Mesothelial cell of epicardium (in vitro differentiated cells): ENCODE measurements around the gene FN3KRP. TPM values are rescaled to one million over a fixed set of nuclear protein-coding genes. Genes with fewer than 3 reads are reported as not detected.

Source experiments
- DNase-seq, 2 experiments: peaks; one replicate each; pipeline ENCODE4 v3.0.0; 2021; ENCODE audit warnings: low spot score in 2 of 2; ENCODE audit not compliant: unreplicated experiment in 2 of 2
- H3K27ac Mint-ChIP-seq: 2 replicates; pipeline ENCODE4 v1.8.0; 2021; ENCODE audit warnings: mixed read lengths
- H3K27me3 Mint-ChIP-seq: 2 replicates; pipeline ENCODE4 v1.8.0; 2021; ENCODE audit warnings: low read depth, mixed read lengths
- H3K36me3 Mint-ChIP-seq: 2 replicates; pipeline ENCODE4 v1.8.0; 2021; ENCODE audit warnings: mixed read lengths
- H3K4me1 Mint-ChIP-seq: 2 replicates; pipeline ENCODE4 v1.8.0; 2021; ENCODE audit warnings: mixed read lengths
- H3K4me3 Mint-ChIP-seq: 2 replicates; pipeline ENCODE4 v1.8.0; 2021; ENCODE audit warnings: mild to moderate bottlenecking, moderate library complexity, mixed read lengths
- H3K9me3 Mint-ChIP-seq: 2 replicates; pipeline ENCODE4 v1.8.0; 2021; ENCODE audit warnings: mixed read lengths
- total RNA-seq: library from RNA; stranded (reverse); gene quantifications from 3 replicates; pipeline ENCODE4 v1.2.1, GENCODE V29; 2021
- TF ChIP-seq, protein P1 (sequence below): fragments of 200-600 bp; sonication (generic); IDR thresholded peaks from one replicate; pipeline ENCODE4 v1.5.0; 2021; ENCODE audit warnings: antibody characterized with exemption; ENCODE audit not compliant: unreplicated experiment

Gene FN3KRP
- total RNA-seq, 1 donor from 2014 or later, result 30.3 TPM

DNA sequence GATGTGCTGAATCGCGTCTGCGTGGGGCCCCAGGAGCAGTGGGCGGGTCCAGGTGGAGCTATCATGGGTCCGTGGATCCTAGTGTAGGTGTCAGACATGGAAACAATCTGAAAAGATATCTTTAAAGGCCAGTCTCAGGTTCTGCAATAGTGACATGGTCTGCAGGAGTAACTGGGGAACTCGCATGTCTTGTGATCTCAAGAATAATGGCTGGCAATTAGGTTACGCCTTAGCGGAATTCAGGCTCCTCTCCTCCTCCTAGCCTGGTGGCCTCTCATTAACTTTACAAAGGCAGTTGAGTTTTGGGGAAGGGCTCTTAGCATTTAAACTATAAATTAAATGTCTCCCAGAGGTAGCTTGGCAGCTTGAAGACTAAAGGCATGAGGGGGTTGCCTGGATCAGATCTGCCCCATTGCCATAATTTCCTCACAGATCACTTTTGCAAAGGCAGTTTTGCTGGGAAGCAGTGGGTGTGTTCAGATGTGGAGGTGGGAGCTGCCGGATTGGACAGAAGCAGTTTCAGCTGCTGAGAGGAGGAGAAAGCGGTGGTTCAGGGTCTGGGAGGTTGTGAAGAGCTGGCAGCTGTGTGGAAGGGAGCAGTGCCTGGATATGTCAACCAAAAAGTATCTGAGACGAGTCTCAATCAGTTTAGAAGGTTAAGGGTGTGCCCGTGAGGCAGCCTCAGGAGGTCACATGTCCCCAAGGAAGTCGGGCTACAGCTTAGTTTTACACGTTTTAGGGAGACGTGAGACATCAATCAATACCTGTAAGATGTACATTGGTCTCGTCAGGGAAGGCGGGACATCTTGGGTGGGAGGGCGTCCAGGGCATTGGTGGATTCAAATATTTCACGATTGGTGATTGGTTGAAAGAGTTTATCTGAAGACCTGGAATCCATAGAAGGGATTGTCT is 38.0 kb downstream of the FN3KRP start:
- DNase-seq, result peak in 1 of 2 experiments; percentile 63
- H3K27me3 Mint-ChIP-seq, result no peaks in the 10 kb centered on the region
- H3K36me3 Mint-ChIP-seq, result no peaks in the 10 kb centered on the region
- H3K4me1 Mint-ChIP-seq, result peaks cover 35% of the 10 kb centered on the region
- peak overlapping the region; percentile 67 for H3K4me3 Mint-ChIP-seq
- H3K27ac Mint-ChIP-seq, result peak overlapping the region; percentile 77
- H3K9me3 Mint-ChIP-seq, result no peaks in the 10 kb centered on the region
- TF ChIP-seq, protein P1, sequence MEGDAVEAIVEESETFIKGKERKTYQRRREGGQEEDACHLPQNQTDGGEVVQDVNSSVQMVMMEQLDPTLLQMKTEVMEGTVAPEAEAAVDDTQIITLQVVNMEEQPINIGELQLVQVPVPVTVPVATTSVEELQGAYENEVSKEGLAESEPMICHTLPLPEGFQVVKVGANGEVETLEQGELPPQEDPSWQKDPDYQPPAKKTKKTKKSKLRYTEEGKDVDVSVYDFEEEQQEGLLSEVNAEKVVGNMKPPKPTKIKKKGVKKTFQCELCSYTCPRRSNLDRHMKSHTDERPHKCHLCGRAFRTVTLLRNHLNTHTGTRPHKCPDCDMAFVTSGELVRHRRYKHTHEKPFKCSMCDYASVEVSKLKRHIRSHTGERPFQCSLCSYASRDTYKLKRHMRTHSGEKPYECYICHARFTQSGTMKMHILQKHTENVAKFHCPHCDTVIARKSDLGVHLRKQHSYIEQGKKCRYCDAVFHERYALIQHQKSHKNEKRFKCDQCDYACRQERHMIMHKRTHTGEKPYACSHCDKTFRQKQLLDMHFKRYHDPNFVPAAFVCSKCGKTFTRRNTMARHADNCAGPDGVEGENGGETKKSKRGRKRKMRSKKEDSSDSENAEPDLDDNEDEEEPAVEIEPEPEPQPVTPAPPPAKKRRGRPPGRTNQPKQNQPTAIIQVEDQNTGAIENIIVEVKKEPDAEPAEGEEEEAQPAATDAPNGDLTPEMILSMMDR, result no peak

DNA sequence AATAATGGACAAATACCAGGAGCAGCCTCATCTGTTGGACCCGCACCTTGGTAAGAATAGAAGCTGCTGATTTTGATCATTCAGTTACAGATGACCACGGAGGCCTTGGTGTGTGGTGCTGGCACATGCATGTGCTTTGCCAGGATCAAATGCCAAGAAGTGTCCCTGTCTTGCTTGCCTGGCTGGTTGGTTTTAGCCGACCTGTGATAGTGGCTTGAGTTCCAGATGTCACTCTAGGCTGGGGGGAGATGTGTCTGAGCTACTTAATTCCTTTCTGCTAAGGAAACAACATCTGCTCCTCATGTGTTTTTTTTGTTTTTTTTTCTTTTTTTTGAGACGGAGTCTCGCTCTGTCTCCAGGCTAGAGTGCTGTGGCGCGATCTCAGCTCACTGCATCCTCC is 39.7 kb downstream of the FN3KRP start:
- TF ChIP-seq, protein P1, result no peak
- no peak overlapping the region for H3K27ac Mint-ChIP-seq
- H3K4me3 Mint-ChIP-seq, result no peak overlapping the region
- no peaks in the 10 kb centered on the region for H3K27me3 Mint-ChIP-seq
- H3K9me3 Mint-ChIP-seq, result no peaks in the 10 kb centered on the region
- peaks cover 35% of the 10 kb centered on the region for H3K4me1 Mint-ChIP-seq
- DNase-seq, result no peak
- H3K36me3 Mint-ChIP-seq, result peaks cover 4% of the 10 kb centered on the region

DNA sequence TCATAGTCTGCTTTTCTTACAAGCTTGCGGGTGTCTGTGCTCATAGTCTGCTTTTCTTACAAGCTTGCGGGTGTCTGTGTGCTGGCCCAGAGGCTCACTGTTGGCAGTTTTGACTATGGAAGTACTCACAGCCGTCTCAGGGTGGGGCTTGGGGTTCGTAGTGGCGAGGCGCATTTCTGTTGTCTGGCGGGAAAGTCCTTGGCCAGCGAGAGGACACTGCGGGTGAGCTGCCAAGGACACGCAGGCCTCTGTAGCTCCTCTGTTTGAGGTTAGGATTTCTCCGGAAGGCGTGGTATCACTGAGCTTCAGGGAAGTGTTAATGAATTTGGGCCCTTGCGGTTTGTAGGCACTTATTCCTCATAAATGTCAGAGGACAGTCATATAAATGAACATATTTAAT is 48.9 kb downstream of the FN3KRP start:
- no peaks in the 10 kb centered on the region for H3K4me1 Mint-ChIP-seq
- no peaks in the 10 kb centered on the region for H3K27me3 Mint-ChIP-seq
- H3K4me3 Mint-ChIP-seq, result no peak overlapping the region
- peaks cover 30% of the 10 kb centered on the region for H3K36me3 Mint-ChIP-seq
- TF ChIP-seq, protein P1, result no peak
- no peaks in the 10 kb centered on the region for H3K9me3 Mint-ChIP-seq
- DNase-seq, result no peak
- no peak overlapping the region for H3K27ac Mint-ChIP-seq

DNA sequence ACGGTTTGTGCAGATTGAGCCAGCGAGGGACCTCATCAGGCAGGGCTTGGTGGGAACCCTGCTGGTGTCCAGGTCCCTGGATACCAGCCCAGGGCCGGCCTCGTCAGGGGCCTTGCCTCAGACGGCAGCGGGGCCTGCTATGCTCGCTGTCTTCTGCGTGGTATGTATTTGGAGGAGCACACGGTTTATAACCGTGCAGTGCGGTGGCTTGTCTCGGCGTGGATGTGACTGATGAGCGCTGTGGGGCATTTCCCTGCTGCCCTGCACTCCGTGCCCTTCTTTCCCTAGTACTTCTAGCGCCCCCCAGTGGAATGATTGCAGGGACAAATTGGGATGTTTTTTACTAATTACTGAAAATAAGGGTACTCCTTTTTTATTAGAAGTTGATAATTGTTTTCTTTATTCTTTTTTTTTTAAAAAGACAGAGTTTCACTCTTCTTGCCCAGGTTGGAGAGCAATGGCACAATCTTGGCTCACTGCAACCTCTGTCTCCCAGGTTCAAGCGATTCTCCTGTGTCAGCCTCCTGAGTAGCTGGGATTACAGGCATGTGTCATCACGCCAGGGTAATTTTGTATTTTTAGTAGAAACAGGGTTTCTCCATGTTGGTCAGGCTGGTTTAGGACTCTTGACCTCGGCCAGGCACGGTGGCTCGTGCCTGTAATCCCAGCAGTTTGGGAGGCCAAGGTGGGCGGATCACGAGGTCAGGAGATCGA is 50.7 kb downstream of the FN3KRP start:
- no peaks in the 10 kb centered on the region for H3K27me3 Mint-ChIP-seq
- no peak for DNase-seq
- no peak overlapping the region for H3K27ac Mint-ChIP-seq
- H3K4me1 Mint-ChIP-seq, result no peaks in the 10 kb centered on the region
- no peaks in the 10 kb centered on the region for H3K9me3 Mint-ChIP-seq
- peaks cover 32% of the 10 kb centered on the region for H3K36me3 Mint-ChIP-seq
- TF ChIP-seq, protein P1, result peak; percentile 53
- no peak overlapping the region for H3K4me3 Mint-ChIP-seq

DNA sequence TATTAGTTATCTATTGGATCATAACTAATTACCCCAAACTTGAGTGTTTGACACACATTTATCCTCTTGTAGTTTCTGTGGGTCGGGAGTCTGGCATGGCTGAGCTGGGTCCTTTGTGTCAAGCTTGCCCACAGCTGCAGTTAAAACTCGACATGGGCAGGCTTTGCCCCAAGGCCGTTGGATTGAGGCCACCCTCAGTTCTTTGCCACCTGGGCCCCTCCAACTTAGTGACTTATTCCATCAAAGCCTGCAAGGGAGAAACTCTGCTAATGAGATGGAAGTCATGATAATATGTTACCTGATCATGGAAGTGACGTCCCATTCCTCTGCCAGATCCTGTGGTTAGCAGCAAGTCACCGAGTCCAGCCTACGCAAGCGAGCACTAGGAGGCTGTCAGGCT is 52.5 kb downstream of the FN3KRP start:
- Mint-ChIP-seq H3K9me3 (no peaks in the 10 kb centered on the region), H3K27me3 (no peaks in the 10 kb centered on the region), H3K4me1 (no peaks in the 10 kb centered on the region), H3K4me3 (no peak overlapping the region), H3K27ac (no peak overlapping the region), H3K36me3 (peaks cover 38% of the 10 kb centered on the region)
- no peak for DNase-seq
- TF ChIP-seq, protein P1, result no peak
